ENCODE measurements around the gene XYLT1. TPM values are rescaled to one million over a fixed set of nuclear protein-coding genes. Genes with fewer than 3 reads are reported as not detected.

The XYLT1 gene
- polyA plus RNA-seq, 1 donor (not counting 4 experiments of a cell fraction or from before 2014, with no cell fraction given) = 4.4 TPM

GRCh38 chr16:17232487-17232886 is 238.3 kb downstream of the XYLT1 start:
- H3K27ac ChIP-seq (ENCODE audit: control insufficient read depth, insufficient read depth, low read length) = no peak overlapping the region
- H3K79me2 ChIP-seq (ENCODE audit: control insufficient read depth, insufficient read depth, low read length) = no peaks in the 10 kb centered on the region
- TF ChIP-seq EZH2 (IDR thresholded peaks at IDR 0.05; ENCODE audit: low read length) = no peak
- no peak for TF ChIP-seq CTCF (optimal IDR thresholded peaks at IDR 0.05 in 1 of 3, IDR thresholded peaks at IDR 0.05 in 1 of 3, conservative IDR thresholded peaks at IDR 0.05 in 1 of 3; ENCODE audit: extremely low read depth in 1 of 3, insufficient read depth in 2 of 3, low read length in 3 of 3)
- H3K36me3 ChIP-seq (ENCODE audit: control insufficient read depth in 2 of 2, extremely low read depth in 1 of 2, insufficient read depth in 2 of 2, low read length in 2 of 2) = peaks cover 0 to under 1% of the 10 kb centered on the region in 2 experiments
- no peaks in the 10 kb centered on the region for H3K9me3 ChIP-seq (ENCODE audit: control insufficient read depth, low read depth, low read length)
- H3K27me3 ChIP-seq (ENCODE audit: control insufficient read depth, extremely low read depth, insufficient read depth, low read length) = no peaks in the 10 kb centered on the region
- no peak overlapping the region for H3K4me3 ChIP-seq (ENCODE audit: control insufficient read depth in 2 of 3, extremely low read depth in 1 of 3, insufficient read depth in 2 of 3, low read depth in 1 of 3, low read length in 3 of 3)
- no peak for DNase-seq (ENCODE audit: low read depth, low spot score)
- no peaks in the 10 kb centered on the region for H4K20me1 ChIP-seq (ENCODE audit: control insufficient read depth, extremely low read depth, insufficient read depth, low read length)
- dilution Hi-C loops (cut with MboI; ENCODE audit: extremely low pct_ligation_motif_present, low sequenced_read_pairs) = no loop called here
- FAIRE-seq = no peak
- H3K9ac ChIP-seq (ENCODE audit: control insufficient read depth, extremely low read depth, insufficient read depth, low read length) = no peak overlapping the region
- no peak overlapping the region for H3K4me2 ChIP-seq (ENCODE audit: control insufficient read depth, extremely low read depth, insufficient read depth, low read depth, low read length)
- peaks cover 42% of the 10 kb centered on the region for H3K4me1 ChIP-seq (ENCODE audit: control insufficient read depth, extremely low read depth, insufficient read depth, low read length)
- no peak overlapping the region for H2AFZ ChIP-seq (ENCODE audit: control insufficient read depth, low read length)
- peaks cover 2% of the 10 kb centered on the region for H3K9me1 ChIP-seq (ENCODE audit: control insufficient read depth, extremely low read depth, insufficient read depth, low read length)

- Histone ChIP-seq H3K9ac (ENCODE audit: control insufficient read depth, extremely low read depth, insufficient read depth, low read length) (no peak overlapping the region), H3K79me2 (ENCODE audit: control insufficient read depth, insufficient read depth, low read length) (no peaks in the 10 kb centered on the region), H3K4me3 (ENCODE audit: control insufficient read depth in 2 of 3, extremely low read depth in 1 of 3, insufficient read depth in 2 of 3, low read depth in 1 of 3, low read length in 3 of 3) (no peak overlapping the region), H3K4me1 (ENCODE audit: control insufficient read depth, extremely low read depth, insufficient read depth, low read length) (peaks cover 46% of the 10 kb centered on the region), H3K36me3 (ENCODE audit: control insufficient read depth in 2 of 2, extremely low read depth in 1 of 2, insufficient read depth in 2 of 2, low read length in 2 of 2) (no peaks in the 10 kb centered on the region), H3K27ac (ENCODE audit: control insufficient read depth, insufficient read depth, low read length) (no peak overlapping the region), H3K4me2 (ENCODE audit: control insufficient read depth, extremely low read depth, insufficient read depth, low read depth, low read length) (no peak overlapping the region), H3K9me3 (ENCODE audit: control insufficient read depth, low read depth, low read length) (no peaks in the 10 kb centered on the region), H3K9me1 (ENCODE audit: control insufficient read depth, extremely low read depth, insufficient read depth, low read length) (peaks cover 2% of the 10 kb centered on the region), H3K27me3 (ENCODE audit: control insufficient read depth, extremely low read depth, insufficient read depth, low read length) (no peaks in the 10 kb centered on the region), H2AFZ (ENCODE audit: control insufficient read depth, low read length) (no peak overlapping the region), H4K20me1 (ENCODE audit: control insufficient read depth, extremely low read depth, insufficient read depth, low read length) (no peaks in the 10 kb centered on the region)
- no peak for FAIRE-seq
- TF ChIP-seq EZH2 (IDR thresholded peaks at IDR 0.05; ENCODE audit: low read length) = no peak
- no peak for TF ChIP-seq CTCF (optimal IDR thresholded peaks at IDR 0.05 in 1 of 3, IDR thresholded peaks at IDR 0.05 in 1 of 3, conservative IDR thresholded peaks at IDR 0.05 in 1 of 3; ENCODE audit: extremely low read depth in 1 of 3, insufficient read depth in 2 of 3, low read length in 3 of 3)
- no peak for DNase-seq (ENCODE audit: low read depth, low spot score)
- dilution Hi-C loops (cut with MboI; ENCODE audit: extremely low pct_ligation_motif_present, low sequenced_read_pairs) = no loop called here
Observed at GRCh38 chr16:17231972-17232371, 238.8 kb downstream of the XYLT1 start.
